Measurements from ENCODE around the gene AQR.

DNA sequence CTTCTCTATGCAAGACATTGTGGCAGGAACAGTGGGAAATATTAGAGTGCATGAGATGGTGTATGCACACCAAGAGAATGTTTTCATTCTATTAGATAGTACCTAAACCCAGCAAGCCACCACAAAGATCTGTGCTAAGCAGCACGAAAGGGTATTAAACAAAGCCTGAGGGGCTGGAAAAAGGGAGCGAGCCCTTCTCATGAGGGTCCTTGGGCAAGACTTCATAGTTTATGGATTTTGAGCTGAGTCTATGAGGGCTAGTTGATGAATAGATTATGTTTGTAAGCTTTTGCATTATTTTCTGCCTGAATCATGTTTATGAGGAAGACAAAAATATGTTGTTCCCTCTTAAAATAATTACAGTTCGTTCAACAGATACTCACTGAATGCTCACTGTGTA, 164.8 kb downstream of the AQR start:
- TF ChIP-seq CTCF (IDR thresholded peaks at IDR 0.05) (no peak), POLR2A (IDR thresholded peaks at IDR 0.05) (no peak)
